Stimulated activated CD8-positive, alpha-beta memory T cell treated with anti-CD3 and anti-CD28 coated beads, Interleukin-7, amount 100 ng/mL, for 24 hours (primary cell): ENCODE measurements around the gene PRKAR1A.
"Not testable (repeated sequence)": the region's sequence is repeated elsewhere in the genome, so short reads cannot be mapped to it uniquely, and the experiment has no call there.

Experiments used
- DNase-seq: peaks from one replicate; pipeline ENCODE4 v3.0.0-alpha.2; 2020; ENCODE audit warnings: low read depth

PRKAR1A gene

GRCh38 chr17:68512247-68512959 is at the start of gene PRKAR1A:
Gene PRKAR1A (plus strand): TSS chr17:68512430. CDS start chr17:68515400, 2,970 bp downstream.
- DNase-seq = peak; percentile 83

- DNase-seq = no peak
Measured at GRCh38 chr17:68463211-68464019, 48.8 kb upstream of the PRKAR1A start.

- DNase-seq = no peak
Measured at GRCh38 chr17:68468334-68468733, 43.9 kb upstream of the PRKAR1A start.

DNA sequence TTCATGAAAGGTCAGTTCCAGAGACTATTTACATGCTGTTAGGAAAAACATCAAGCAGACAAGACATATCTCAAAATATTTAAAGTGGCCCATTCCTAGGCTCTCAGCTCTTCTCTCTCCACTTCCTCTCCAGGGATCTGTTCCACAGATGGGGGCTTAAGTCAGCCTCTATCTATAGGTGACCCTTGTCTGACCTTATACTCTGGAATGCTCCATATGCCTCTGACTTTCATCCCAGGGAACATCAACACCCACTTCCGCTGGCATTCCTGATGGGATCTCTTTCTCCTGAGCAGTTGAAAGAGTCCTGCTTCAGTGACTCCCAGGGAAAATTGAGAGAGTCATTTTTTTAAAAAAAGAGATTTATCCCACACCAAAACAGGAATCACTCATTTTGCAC is 43.4 kb upstream of the PRKAR1A start:
- DNase-seq = no peak

DNA sequence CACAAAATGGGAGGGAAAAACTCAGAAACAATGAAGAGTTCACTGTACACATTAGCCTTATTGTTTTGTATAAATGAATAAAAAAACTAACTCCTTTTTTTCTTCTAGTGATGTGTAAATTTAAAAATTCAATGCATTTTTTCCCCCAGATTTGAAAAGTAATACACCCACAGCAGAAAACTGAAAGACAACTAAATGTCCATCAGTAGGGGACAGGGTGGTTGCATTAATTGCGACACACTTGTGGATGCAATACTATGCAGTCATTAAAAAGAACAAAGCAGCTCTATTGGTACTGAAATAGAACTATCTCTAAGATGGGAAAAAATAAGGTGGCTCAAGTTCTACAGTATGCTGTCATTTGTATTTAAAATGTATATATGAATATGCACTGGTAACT is 41.3 kb upstream of the PRKAR1A start:
- no peak for DNase-seq

GRCh38 chr17:68480885-68481284 is 31.3 kb upstream of the PRKAR1A start:
- DNase-seq = no peak

- no peak for DNase-seq
Measured at GRCh38 chr17:68482576-68483041, 29.6 kb upstream of the PRKAR1A start.

- no peak for DNase-seq
Measured at GRCh38 chr17:68484458-68484857, 27.8 kb upstream of the PRKAR1A start.

DNA sequence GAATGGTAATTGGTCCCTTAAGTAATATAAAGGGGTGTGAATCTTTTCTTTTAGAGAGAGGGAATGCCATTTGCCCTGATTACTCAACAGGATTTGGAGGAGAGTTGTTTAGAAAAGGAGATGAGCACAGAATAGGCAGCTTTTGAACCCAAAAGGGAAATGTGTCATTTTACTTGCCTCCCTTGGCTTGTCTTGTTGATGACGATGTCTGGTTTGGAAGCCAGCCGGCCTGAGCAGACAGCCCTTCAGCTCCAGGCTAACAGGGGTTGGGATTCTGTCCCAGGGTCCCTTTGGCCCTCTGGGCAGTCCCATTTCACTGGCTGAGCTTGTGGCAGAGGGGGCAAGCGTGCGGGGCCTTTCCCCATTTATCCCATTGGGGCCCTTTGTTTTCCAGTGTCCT is 22.3 kb upstream of the PRKAR1A start:
- DNase-seq = no peak

- no peak for DNase-seq
Measured at GRCh38 chr17:68491381-68492231, 20.6 kb upstream of the PRKAR1A start.

- DNase-seq = not testable (repeated sequence)
Measured at GRCh38 chr17:68492394-68493054, 19.7 kb upstream of the PRKAR1A start.

DNA sequence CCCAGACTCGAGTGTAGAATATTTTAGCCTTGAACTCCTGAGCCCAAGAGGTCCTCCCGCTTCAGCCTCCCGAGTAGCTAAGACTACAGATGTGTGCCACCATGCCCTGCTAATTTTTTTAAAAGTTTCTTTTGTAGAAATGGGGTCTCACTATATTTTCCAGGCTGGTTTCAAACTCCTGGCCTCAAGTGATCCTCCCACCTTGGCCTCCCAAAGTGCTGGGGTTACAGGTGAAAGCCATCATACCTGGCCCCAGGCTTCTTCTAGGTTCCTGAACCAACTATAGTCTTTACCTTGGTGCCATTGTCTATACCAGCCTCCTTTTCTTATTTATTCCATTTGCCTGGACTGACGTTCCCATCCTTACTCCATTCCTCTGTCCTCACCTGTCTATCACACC is 17.1 kb upstream of the PRKAR1A start:
- DNase-seq = no peak

DNA sequence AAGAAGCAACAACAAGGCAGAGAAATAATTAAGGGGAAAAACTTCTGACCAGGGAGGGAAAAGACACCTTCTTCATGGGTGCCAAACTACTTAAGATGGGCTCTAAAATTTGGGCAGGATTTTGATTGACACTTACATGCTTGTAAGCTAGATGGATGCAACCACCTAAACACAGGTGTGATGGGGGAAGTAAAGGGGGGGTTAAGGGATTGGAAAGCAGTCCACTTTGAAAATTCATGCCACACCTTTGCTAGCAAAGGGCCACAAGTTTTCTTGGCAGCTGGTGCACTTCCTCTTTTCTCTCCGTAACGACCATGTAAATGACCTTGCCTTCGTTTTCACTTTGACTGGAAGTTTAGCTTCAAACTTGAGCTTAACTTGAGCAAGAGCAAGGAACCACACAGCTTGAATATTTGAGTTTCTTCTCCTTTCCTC is 14.3 kb upstream of the PRKAR1A start:
- DNase-seq = no peak

DNA sequence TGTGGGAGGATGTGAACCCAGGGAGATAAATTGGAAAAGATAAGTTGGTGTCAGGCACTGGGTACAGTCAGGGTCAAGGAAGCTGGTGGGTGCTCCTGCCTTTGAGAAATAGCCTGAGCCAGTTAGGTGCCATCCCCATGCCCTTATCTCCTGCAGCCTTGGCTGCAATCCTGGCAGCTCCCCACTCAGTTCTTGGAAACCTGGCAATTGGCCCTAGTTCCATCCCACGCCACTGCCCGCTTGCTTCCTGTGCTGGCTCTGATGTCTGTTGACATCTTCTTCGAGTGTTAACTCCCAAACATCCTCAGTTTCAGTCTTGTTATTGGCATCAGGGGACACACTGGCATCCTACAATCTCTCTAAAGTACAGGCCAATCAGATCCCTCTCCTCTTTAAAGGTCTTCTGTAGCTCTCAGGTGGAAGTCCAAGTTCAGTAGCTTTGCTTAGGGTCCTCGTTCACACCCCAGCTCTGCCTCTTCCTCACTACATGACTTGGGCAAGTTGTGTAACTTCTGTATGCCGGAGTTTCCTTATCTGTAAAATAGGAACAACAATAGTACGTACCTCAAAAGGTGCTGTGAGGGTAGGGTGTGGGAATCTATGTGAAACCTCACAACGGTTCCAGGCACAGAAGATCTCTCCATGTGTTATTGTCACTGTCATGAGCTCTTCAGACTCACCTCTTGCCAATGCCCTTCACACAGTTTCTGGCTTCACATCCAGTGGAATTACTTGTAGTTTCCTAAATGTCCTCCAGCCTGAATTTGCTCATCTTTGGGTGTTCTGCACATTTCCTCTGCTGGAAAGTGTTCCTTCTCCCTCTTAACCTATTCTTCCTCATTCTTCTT is 13.5 kb upstream of the PRKAR1A start:
- DNase-seq = no peak

DNA sequence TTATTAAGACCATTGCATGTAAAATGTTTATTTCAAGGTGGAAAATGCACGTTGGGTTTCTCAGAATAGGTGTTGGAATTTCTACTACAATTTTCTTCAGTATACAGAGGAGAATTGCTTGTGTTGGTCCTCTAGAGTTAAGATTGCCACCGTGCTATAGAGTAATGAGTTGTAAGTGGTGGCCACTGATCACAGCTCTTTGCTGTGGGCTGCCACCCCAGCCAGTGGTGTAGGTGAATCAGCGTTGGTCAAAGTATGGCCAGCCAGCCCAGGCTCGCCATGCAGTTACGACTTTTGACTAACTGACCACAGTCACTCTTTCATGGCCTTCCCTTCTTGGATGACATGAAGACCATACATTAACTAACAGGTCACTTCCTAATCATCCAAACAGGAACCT is 12.6 kb upstream of the PRKAR1A start:
- no peak for DNase-seq

DNA sequence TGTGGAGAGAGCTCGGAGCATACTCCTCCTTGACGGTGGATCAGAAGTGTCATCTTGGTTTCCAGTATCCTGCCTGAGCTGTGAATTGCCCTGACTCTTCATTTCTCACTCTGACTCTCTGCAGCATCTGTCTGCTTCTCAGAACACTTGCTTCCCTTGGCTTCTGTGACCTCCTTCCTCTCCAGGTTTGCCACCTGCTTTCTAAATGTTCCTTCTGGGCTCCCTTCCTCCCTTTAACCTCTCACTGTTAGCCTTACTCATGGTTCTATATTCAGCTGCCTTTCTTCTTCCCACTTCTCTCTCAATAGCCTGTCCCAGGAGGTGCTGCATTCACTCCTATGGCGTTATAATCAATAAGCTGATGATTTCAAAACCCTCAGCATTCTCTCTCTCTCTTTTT is 11.2 kb upstream of the PRKAR1A start:
- DNase-seq = no peak

GRCh38 chr17:68505951-68506350 is 6.3 kb upstream of the PRKAR1A start:
- DNase-seq = no peak

GRCh38 chr17:68507576-68507975 is 4.7 kb upstream of the PRKAR1A start:
- no peak for DNase-seq

DNA sequence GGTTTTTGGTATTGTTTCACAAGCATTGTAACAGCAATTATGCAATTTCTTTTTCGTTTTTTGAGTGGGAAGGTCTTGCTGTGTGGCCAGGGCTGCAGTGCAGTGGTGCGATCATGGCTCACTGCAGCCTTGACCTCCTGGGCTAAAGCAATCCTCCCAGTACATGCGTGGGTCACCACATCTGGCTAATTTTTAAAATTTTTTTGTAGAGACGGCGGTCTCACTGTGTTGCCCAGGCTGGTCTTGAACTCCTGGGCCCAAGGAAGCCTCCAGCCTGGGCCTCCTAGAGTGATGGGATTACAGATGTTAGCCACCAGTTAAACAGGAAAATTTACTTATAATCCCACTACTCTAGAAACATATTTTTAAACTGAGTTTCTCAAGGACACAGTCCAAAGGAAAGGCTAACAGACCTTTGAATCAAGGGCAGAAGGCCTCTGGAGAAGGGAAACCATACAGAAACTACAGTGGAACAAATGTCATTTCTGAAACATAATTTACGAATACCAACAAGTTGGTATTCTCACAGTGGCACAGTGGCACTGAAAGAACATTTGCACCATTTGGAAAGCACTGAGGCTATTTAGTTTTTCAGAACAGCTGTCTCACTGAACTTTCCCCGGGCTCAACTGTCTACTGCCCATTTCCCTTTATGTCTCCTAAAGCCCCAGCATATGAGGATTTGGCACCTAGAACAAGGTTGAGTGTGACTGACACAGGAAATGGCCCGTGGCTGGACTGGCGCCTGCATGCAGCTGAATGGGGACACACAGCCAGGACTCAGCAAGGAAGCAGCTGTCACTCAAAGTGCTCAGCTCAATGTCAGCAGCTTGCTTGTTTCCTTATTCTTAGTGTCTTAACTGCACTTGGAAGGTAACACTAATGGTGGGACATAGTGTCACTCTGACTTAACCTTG is 2.8 kb upstream of the PRKAR1A start:
- no peak for DNase-seq

DNA sequence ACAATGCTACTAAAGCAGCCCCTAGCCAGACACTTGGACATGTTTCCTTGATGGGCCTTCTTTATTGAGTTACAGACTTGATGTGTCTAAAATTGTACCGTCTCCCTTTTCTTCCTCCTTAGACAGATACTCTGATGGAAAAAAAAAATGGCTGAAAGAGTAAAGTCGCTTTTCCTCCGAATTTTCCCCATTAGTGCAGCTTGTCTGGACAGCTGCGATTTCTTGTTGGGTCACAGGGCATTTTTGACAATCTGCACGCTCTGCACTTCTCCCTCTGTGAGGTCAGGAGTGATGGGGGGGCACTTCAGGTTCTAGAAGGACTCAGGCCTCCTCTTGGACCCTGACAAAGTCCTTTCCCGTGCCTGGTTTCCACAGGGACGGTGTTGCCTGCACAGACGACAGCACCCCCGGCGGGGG is 968 bp upstream of the PRKAR1A start:
- DNase-seq = no peak
